GM23248 (cell line): ENCODE data around the gene BMP3. TPM values are rescaled to one million over a fixed set of nuclear protein-coding genes. Genes with fewer than 3 reads are reported as not detected.

Source experiments
- DNase-seq: peaks from one replicate; pipeline ENCODE4 v3.0.0-alpha.2; 2015
- H2AFZ ChIP-seq: fragments of 200-600 bp; sonication (generic); 2 replicates; pipeline ENCODE4 v1.6.1; 2016; ENCODE audit warnings: antibody characterized with exemption
- H3F3A ChIP-seq: fragments of 200-600 bp; sonication (generic); 2 replicates; pipeline ENCODE4 v1.6.1; 2016; ENCODE audit warnings: mild to moderate bottlenecking, antibody characterized with exemption, mixed run types; ENCODE audit not compliant: insufficient read depth
- H3K27ac ChIP-seq: fragments of 200-600 bp; sonication (generic); 2 replicates; pipeline ENCODE4 v1.5.1; 2016; ENCODE audit warnings: mild to moderate bottlenecking
- H3K27me3 ChIP-seq: fragments of 200-600 bp; sonication (generic); replicated peaks from 2 replicates; pipeline ENCODE4 v1.6.1; 2016; ENCODE audit warnings: mild to moderate bottlenecking; ENCODE audit not compliant: insufficient read depth
- H3K36me3 ChIP-seq: fragments of 200-600 bp; sonication (generic); 2 replicates; pipeline ENCODE4 v1.6.1; 2016; ENCODE audit warnings: low read depth, mild to moderate bottlenecking
- H3K4me1 ChIP-seq: fragments of 200-600 bp; sonication (generic); 2 replicates; pipeline ENCODE4 v1.6.1; 2016; ENCODE audit warnings: mild to moderate bottlenecking; ENCODE audit not compliant: insufficient read depth
- H3K4me2 ChIP-seq: fragments of 200-600 bp; sonication (generic); one replicate; pipeline ENCODE4 v1.6.1; 2016; ENCODE audit warnings: mild to moderate bottlenecking; ENCODE audit not compliant: unreplicated experiment
- H3K4me3 ChIP-seq: fragments of 200-600 bp; sonication (generic); 2 replicates; pipeline ENCODE4 v1.5.1; 2016; ENCODE audit warnings: mild to moderate bottlenecking
- H3K79me2 ChIP-seq: fragments of 200-600 bp; sonication (generic); 2 replicates; pipeline ENCODE4 v1.6.1; 2016; ENCODE audit warnings: mild to moderate bottlenecking; ENCODE audit not compliant: insufficient read depth
- H3K9ac ChIP-seq: fragments of 200-600 bp; sonication (generic); 2 replicates; pipeline ENCODE4 v1.6.1; 2016; ENCODE audit warnings: mild to moderate bottlenecking
- H3K9me2 ChIP-seq: fragments of 200-600 bp; sonication (generic); 2 replicates; pipeline ENCODE4 v1.6.1; 2016; ENCODE audit warnings: mixed run types, mild to moderate bottlenecking, moderate library complexity; ENCODE audit not compliant: insufficient read depth
- H3K9me3 ChIP-seq: fragments of 200-600 bp; sonication (generic); one replicate; pipeline ENCODE4 v1.6.1; 2017; ENCODE audit warnings: low read depth
- H4K20me1 ChIP-seq: fragments of 200-600 bp; sonication (generic); 2 replicates; pipeline ENCODE4 v1.6.0; 2016; ENCODE audit not compliant: insufficient read depth
- EZH2 ChIP-seq: fragments of 200-600 bp; sonication (generic); IDR thresholded peaks from 2 replicates; pipeline ENCODE4 v1.6.1; 2018; ENCODE audit warnings: antibody characterized with exemption, mild to moderate bottlenecking; ENCODE audit not compliant: insufficient read depth, poor library complexity, severe bottlenecking
- EZH2phosphoT487 ChIP-seq: fragments of 200-600 bp; sonication (generic); IDR thresholded peaks from 2 replicates; pipeline ENCODE4 v1.6.1; 2018; ENCODE audit warnings: antibody characterized with exemption, moderate library complexity, mild to moderate bottlenecking, low read depth; ENCODE audit not compliant: insufficient read depth
- WGBS, 2 experiments: methylation state at CpG; one replicate each; pipeline ENCODE4 v1.1.6; 2015 to 2017; ENCODE audit warnings: low lambda C conversion rate in 2 of 2, low coverage in 1 of 2; ENCODE audit errors: missing lambda C conversion rate in 2 of 2; 5-methylcytosine and 5-hydroxymethylcytosine counted together
- in situ Hi-C: fragments of 300-500 bp; cut with MboI; formaldehyde crosslinking; loops from 2 replicates; pipeline ENCODE4 v1.15.0; 2020
- polyA plus RNA-seq: library from polyadenylated mRNA; unstranded; fragments of >200 nt; fragmentation: Nextera tagmentation; extraction: Ambion mirVana; gene quantifications from 2 replicates; pipeline ENCODE4 v1.2.1, GENCODE V29; 2016
- total RNA-seq: library from RNA; depleted of rRNA; stranded (reverse); fragments of >200 nt; shearing (Covaris generic); gene quantifications from 2 replicates; pipeline ENCODE4 v1.2.3, GENCODE V29; 2014

The BMP3 gene
- total and polyA plus RNA-seq, 2 experiments from 2014 or later = 0.11 TPM; not detected in 1

DNA sequence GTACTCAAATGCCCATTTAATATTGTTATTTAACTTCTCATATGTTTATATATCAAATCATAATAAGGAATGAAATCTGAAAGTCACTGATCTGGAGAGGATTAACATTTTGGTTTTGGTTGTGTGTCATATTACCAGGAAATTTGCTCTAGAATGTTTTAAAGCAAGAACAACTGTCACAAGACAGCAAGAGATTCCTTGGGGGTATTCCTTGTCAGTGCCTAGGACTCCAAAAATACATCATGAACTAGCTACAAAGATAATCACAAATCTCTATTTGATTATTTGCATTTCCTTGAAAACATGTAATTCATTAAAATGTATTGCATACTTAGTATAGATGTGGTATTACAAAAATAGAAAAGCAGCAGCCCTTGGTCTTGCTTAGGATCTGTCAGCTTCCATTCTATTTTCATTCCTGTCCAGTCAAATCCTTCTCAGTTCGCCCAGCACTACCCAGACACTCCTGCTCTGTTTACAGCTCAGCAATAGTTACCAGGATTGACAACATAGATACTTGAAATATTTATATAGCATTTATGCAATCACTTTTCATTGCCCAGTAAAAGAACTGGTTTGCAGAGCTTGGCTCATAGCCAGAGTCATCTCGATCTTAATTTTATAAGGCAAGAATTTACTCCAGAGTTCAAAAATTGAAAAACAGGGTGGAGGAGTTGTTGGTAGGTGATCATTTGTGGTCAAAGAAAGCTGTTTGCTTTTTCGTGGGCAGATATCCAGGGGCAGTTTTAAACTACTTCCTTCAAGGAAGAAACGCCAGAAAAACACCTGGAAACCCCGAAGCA is 9.2 kb upstream of the BMP3 start:
- H3K4me2 ChIP-seq = no peak overlapping the region
- no peaks in the 10 kb centered on the region for H3K9me3 ChIP-seq
- no peaks in the 10 kb centered on the region for H3K36me3 ChIP-seq
- H3K79me2 ChIP-seq = no peaks in the 10 kb centered on the region
- H3F3A ChIP-seq = no peaks in the 10 kb centered on the region
- H3K4me1 ChIP-seq = no peaks in the 10 kb centered on the region
- H3K9ac ChIP-seq = no peak overlapping the region
- no peaks in the 10 kb centered on the region for H4K20me1 ChIP-seq
- TF ChIP-seq EZH2 = no peak
- no peaks in the 10 kb centered on the region for H3K9me2 ChIP-seq
- no peak overlapping the region for H3K27ac ChIP-seq
- no peak overlapping the region for H2AFZ ChIP-seq
- no peak overlapping the region for H3K4me3 ChIP-seq
- no peak for DNase-seq
- H3K27me3 ChIP-seq = peaks cover 11% of the 10 kb centered on the region; the same call in 1 of the 2 replicates
- in situ Hi-C loops = no loop called here
- WGBS, 2 experiments = 35 to 37% methylated on average over 5 of the region's 5 CpGs

- in situ Hi-C loops = no loop called here
- Histone ChIP-seq H3K4me3 (no peak overlapping the region), H3K27ac (no peak overlapping the region), H3K27me3 (peaks cover 15% of the 10 kb centered on the region; the same call in 1 of the 2 replicates), H3K9me3 (no peaks in the 10 kb centered on the region), H3K4me2 (no peak overlapping the region), H3K4me1 (no peaks in the 10 kb centered on the region), H2AFZ (no peak overlapping the region), H3F3A (no peaks in the 10 kb centered on the region), H3K79me2 (no peaks in the 10 kb centered on the region), H4K20me1 (no peaks in the 10 kb centered on the region), H3K9ac (no peak overlapping the region), H3K36me3 (no peaks in the 10 kb centered on the region), H3K9me2 (no peaks in the 10 kb centered on the region)
- no peak for DNase-seq
- no peak for TF ChIP-seq EZH2
- no peak for TF ChIP-seq EZH2phosphoT487
- WGBS, 2 experiments = 74 to 83% methylated on average over 1 of the region's 1 CpG
Observed at GRCh38 chr4:81021981-81022380, 8.5 kb upstream of the BMP3 start.

DNA sequence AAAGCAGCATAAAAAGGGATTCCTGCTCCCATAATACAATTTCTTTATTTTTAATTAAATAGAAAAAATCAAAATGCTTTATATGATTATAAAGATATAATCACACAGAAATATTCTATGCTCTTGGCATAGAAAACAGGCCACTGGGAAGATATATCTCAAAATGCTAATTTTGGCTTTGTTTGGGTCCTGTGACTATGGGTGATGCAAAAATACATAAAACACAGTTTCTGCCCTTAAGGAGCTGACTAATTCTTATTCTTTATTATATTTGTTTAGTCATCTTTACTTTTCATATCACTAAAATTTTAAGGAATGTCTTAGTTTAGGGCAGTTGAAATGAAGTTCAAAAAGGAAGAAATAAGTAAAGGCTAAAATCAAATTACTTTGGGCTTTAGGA is 7.0 kb upstream of the BMP3 start:
- TF ChIP-seq EZH2phosphoT487 = no peak
- TF ChIP-seq EZH2 = no peak
- in situ Hi-C loops = no loop called here

GRCh38 chr4:81030981-81031791 is 678 bp downstream of the BMP3 start:
- Histone ChIP-seq H3K9me2 (no peaks in the 10 kb centered on the region), H3K4me3 (peak overlapping the region; percentile 71), H3K4me1 (no peaks in the 10 kb centered on the region), H3K4me2 (peak overlapping the region; percentile 89), H3K36me3 (no peaks in the 10 kb centered on the region), H3K9me3 (no peaks in the 10 kb centered on the region), H3K27ac (no peak overlapping the region), H3F3A (no peaks in the 10 kb centered on the region), H3K9ac (no peak overlapping the region), H2AFZ (peak overlapping the region; percentile 76), H3K27me3 (peaks cover 68% of the 10 kb centered on the region), H3K79me2 (no peaks in the 10 kb centered on the region), H4K20me1 (no peaks in the 10 kb centered on the region)
- TF ChIP-seq EZH2 (no peak), EZH2phosphoT487 (no peak)
- peak; percentile 48 for DNase-seq
- in situ Hi-C loops = no loop called here
- WGBS, 2 experiments = 2 to 3% methylated on average over 73 to 76 of the region's 77 CpGs

More for the DNA sequence above, 7.0 kb upstream of the BMP3 start:
- H3F3A ChIP-seq = no peaks in the 10 kb centered on the region
- H3K9me2 ChIP-seq = no peaks in the 10 kb centered on the region
- no peak for DNase-seq
- H3K36me3 ChIP-seq = no peaks in the 10 kb centered on the region
- peaks cover 28% of the 10 kb centered on the region for H3K27me3 ChIP-seq
- H2AFZ ChIP-seq = no peak overlapping the region
- no peaks in the 10 kb centered on the region for H3K9me3 ChIP-seq
- no peaks in the 10 kb centered on the region for H3K4me1 ChIP-seq
- H3K4me2 ChIP-seq = no peak overlapping the region
- no peak overlapping the region for H3K9ac ChIP-seq
- H3K27ac ChIP-seq = no peak overlapping the region
- H4K20me1 ChIP-seq = no peaks in the 10 kb centered on the region
- no peak overlapping the region for H3K4me3 ChIP-seq
- no peaks in the 10 kb centered on the region for H3K79me2 ChIP-seq
